Choroid plexus epithelial cell (primary cell): ENCODE results near the gene MAGIX.
A peak's percentile ranks its signal among the peaks of the same experiment; 100 is the strongest.

Source experiments
- DNase-seq: peaks from one replicate; pipeline ENCODE4 v3.0.0-alpha.2; 2010; ENCODE audit warnings: low read depth
- H3K4me3 ChIP-seq: 2 replicates; pipeline ENCODE4 v1.5.1; 2011; ENCODE audit warnings: low read depth, mild to moderate bottlenecking, control low read depth, low read length, moderate library complexity
- CTCF ChIP-seq: conservative IDR thresholded peaks from 2 replicates; pipeline ENCODE4 v1.5.1; 2011; ENCODE audit warnings: low read depth, mild to moderate bottlenecking, control low read depth, inconsistent platforms, low read length, moderate library complexity

Gene MAGIX

DNA sequence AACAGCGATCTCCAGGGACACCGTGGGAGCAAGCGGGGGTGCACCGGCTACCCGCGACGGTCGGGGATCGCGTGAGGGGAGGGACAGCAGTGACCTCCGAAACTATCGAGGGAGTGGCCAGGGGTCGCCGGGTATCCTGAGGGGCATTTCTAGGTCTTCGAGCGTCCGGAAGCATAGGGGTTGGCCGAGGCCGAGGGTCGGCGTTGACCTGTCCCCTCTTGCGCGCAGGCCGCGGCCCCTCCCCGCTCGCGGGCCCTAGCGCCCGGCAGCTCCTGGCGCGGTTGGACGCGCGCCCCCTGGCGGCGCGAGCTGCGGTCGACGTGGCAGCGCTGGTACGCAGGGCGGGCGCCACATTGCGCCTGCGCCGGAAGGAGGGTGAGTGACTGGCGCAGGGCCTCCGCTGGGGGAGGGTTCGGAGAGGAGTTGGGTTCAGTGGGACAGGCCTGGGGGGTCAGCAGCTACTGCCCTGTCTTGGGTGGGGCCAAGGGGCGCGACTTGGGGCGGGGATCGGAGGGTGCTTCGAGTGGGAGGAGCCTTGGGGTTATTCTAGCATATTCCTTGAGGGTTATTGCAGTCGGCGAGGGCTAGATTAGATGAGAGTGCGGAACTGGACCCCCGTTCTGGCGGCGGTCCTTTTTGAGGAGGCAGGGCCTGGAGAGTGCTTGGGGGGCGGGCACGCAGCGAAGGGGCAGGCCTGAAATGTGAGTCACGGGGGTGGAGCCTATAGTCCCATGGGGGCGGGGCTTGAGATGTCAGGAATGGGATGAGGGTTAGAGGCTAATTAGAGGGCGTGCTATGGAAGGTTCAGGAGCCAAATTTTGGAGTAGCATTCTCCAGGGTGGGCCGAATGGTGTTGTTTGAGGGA is 1.2 kb downstream of the MAGIX start:
- TF ChIP-seq CTCF = peak; percentile 34
- peak; percentile 85 for DNase-seq

GRCh38 chrX:49164589-49165360 is 2.2 kb downstream of the MAGIX start:
- DNase-seq = no peak
- TF ChIP-seq CTCF = no peak

More for the DNA sequence above, 1.2 kb downstream of the MAGIX start:
- peak overlapping the region; percentile 57 for H3K4me3 ChIP-seq

DNA sequence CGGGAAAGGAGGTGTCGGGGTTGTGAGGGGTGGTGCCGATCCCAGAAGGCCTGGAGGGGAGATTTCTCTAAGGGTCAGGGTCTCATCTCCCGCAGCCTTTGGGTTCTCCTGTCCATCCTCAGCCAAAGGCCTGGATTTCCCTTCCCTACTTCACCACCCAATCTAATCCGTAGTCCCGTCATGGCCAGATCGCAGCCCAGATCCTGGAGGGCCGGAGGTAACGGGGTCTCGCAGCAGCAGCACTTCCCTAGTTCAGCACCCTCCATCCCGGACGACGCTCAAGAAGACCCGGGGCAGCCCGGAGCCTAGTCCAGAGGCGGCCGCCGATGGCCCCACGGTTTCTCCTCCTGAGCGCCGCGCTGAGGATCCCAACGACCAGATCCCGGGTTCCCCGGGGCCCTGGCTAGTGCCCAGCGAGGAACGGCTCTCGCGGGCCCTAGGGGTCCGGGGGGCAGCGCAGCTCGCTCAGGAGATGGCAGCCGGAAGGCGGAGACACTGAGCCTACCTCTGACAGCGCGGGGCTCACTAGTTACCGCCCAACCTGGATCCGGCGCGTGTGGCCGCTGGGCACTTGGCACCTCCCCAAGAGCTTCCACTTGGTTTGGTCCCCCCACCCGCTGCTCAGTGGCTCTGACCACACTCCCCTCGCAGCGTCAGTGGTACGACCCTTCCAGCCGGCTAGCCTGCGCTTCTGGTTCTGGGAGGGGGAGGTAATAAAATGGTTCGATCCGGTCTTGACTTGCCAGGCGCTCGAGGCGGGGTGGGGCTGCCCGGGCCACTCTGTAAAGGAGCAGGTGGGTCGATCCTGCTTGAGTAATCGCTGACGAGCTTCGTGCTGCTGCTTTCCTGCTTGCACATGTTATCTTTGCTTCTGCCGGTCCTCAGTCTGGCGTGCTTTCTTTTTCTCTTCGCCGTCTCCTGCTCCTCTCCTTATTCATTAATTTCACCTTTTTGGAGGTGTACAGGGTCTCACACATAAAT is 3.6 kb downstream of the MAGIX start:
- DNase-seq = peak; percentile 86
- peak overlapping the region; percentile 48 for H3K4me3 ChIP-seq
- peak; percentile 34 for TF ChIP-seq CTCF

More at GRCh38 chrX:49164589-49165360, 2.2 kb downstream of the MAGIX start:
- H3K4me3 ChIP-seq = no peak overlapping the region

DNA sequence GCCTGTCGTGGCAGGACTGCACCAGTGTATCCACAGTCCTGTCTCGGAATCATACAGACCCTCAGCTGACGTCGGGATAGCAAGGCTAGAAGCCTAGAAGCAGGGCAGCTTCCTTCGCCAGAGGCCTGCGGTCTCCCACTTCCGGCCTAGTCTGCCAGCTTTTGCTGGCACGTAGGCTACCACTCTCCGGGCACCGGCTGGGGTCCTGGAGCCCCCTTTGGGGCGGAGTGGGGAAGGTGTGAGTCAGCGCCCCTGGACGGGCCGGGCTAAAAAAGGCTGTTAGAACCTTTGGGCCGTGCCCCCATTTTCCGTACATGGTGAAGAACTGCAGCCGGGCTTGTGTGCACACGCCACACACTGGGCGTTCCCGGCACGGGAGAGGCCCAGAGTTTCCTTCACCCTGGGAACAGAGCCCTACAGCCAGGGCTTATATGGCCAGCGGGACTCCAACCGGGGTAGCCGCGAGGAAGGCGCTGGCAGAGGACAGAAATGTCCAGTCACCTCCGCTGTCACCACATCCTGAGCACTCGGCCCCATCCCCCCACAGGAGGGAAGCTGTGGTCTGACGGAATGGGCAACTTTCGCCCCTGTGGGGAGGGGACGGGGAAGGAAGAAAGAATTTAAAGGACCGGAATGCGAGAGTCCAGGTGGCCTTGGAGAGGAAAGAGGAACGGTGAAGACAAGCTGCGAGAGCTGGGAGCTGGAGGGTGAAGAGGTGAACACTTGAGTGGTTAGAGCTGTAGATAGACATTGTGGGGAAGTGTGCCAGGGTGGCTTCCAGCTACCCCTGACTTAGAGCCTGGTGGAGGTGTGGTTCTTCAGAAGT is 4.6 kb downstream of the MAGIX start:
- TF ChIP-seq CTCF = no peak
- DNase-seq = peak; percentile 61
- H3K4me3 ChIP-seq = peak overlapping the region; percentile 48

DNA sequence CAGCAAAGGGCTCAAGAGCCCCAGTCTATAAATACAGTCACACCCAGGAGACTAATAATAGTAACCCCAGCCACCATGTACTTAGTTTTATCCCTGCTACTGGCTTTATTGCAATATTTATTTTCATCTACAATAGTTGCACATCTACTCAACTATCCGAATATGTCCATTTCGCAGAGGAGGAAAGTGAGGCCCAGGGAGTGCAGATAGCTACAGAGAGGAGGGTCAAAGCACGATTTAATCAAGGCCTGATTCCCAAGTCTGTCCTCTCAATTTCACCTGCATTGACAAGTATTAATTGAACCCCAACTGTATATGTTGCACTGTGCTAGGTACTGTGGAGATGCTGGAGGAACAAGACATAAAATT is 5.2 kb downstream of the MAGIX start:
- DNase-seq = no peak
- no peak for TF ChIP-seq CTCF
- H3K4me3 ChIP-seq = peak overlapping the region; percentile 48
